Renal pelvis (tissue), 4 donors: ENCODE results near the gene PRDM5. TPM values are rescaled to one million over a fixed set of nuclear protein-coding genes. Genes with fewer than 3 reads are reported as not detected.

ENCODE experiments used
- DNase-seq: peaks from one replicate; pipeline ENCODE4 v3.0.0-alpha.2; 2013
- polyA plus RNA-seq, 3 donors: library from polyadenylated mRNA; unstranded; fragments of 120-200 nt; gene quantifications; one replicate each; pipeline ENCODE4 v1.2.1, GENCODE V29; 2013; ENCODE audit not compliant: insufficient read length in 3 of 3

PRDM5 gene
- polyA plus RNA-seq, 3 donors: 13.7 to 18.1 (median 15.4) TPM

DNA sequence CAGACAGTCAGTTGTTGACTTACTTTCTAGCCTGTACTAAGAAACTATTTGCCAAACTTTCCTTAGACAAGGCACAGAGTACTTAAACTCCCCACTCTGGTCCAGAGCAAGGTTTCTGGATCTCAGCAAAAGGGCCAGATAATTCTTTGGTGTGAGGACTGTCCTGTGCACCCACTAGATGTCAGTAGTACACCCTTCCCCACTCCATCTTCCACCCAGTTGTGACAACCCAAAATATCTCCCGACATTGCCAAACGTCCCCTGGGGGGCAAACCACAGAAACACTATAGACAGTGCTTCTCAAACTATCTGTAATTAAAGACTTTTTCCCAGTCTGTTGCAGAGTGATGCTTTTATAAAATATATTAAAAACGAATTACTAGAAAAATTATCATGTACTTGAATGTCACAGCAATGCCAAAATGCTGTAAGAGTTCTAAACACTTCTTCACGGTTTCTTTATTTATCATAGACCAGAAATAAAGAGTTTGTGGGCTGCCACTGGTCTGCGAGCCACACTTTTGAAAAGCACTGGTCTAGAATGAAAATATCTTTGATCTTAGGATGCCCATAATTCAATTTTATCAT is 203.5 kb downstream of the PRDM5 start:
- DNase-seq: no peak

GRCh38 chr4:120716346-120716745 is 206.2 kb downstream of the PRDM5 start:
- DNase-seq: no peak

- no peak for DNase-seq
Observed at GRCh38 chr4:120714417-120715010, 208.0 kb downstream of the PRDM5 start.

GRCh38 chr4:120709991-120710390 is 212.5 kb downstream of the PRDM5 start:
- DNase-seq: no peak

- no peak for DNase-seq
Observed at GRCh38 chr4:120704538-120704937, 218.0 kb downstream of the PRDM5 start.

- DNase-seq: no peak
Observed at GRCh38 chr4:120703908-120704307, 218.6 kb downstream of the PRDM5 start.

DNA sequence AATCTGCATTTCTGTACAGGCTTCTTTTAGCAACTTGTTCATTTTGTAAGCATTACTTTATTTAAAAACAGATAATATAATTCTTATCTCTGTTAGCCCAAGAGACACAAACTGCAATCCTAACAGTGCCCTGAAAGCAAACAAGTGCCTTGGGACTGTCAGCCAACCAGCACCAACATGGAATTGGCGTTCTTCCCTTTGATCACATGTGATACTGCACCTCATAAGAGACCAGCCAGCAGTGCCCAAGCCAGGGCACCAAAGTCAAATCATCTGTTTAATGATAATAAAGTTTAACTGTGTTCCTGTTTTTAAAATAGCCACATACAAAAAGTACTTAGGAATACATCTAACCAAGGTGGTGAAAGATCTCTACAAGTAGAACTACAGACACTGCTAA is 223.2 kb downstream of the PRDM5 start:
- no peak for DNase-seq

GRCh38 chr4:120694973-120695372 is 227.6 kb downstream of the PRDM5 start:
- no peak for DNase-seq

DNA sequence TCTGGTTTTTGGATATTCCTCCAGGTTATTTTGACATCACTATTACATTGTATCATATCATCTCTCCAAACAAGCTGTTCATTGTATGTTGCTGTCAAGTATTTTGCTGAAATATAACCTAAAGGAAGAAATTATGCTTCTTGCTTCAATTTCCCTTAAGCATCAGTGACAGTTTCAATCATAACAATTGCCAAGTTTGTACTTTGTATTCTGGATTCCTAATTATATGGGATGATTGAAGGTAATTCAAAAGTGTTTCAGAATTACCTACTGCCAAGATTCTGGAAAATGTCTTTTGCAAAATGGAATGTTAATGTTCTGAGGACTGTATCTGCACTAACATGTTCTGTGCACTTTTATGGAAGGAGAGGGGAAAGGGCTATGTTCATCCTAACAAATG is 228.7 kb downstream of the PRDM5 start:
- no peak for DNase-seq

DNA sequence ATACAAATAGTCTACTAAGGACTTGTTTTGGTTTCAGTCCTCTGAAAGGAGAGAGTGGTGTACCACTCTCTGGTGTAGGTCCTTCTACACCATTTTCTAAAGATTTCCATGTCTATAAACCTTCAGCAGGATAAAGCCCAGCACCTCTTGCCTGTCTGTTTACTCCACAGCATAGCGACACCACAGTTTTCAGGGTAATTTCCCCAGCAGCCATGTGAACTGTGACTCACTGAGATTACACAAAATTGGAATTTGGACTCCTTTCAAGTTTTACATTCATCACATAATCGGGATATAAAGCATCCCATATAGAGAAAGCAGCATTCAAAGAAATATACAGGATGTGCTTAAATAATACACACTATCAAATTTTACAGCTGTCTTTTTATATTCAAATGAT is 229.6 kb downstream of the PRDM5 start:
- DNase-seq: no peak

DNA sequence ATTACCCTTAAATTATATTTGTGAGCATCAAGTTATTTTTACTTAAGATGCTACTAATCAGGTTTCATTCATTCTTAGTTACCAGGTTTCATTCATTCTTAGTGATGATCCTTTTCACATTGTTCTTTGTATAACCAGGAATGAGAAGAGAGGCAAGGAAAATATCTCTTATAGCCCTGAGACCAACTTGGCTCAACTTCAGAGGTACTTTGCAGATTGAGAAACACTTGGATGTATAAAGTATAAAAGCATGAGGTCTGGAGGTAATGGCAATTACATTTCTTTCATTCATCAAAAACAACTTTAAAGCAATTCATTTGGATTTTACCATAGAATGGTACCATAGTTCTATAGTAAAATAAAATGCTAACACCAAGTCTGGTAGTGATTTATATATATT is 231.0 kb downstream of the PRDM5 start:
- DNase-seq: no peak

GRCh38 chr4:120691106-120691505 is 231.4 kb downstream of the PRDM5 start:
- no peak for DNase-seq

DNA sequence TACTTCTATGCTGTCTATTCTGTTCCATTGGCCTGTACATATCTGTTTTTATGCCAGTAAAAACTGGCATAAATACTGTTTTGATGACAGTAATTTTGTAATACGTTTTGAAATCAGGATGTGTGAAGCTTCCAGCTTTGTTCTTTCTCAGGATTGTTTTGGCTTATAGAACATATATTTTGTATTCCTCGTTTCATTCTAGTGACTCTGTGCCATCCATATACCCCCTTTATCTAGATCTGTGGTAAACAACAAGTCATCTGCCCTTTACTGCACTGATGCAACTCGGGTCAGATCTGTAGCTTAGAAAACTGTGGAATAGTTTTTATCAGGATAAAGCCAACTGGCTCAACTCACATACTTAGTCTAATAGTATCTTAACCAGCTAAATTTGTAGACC is 233.7 kb downstream of the PRDM5 start:
- DNase-seq: no peak

DNA sequence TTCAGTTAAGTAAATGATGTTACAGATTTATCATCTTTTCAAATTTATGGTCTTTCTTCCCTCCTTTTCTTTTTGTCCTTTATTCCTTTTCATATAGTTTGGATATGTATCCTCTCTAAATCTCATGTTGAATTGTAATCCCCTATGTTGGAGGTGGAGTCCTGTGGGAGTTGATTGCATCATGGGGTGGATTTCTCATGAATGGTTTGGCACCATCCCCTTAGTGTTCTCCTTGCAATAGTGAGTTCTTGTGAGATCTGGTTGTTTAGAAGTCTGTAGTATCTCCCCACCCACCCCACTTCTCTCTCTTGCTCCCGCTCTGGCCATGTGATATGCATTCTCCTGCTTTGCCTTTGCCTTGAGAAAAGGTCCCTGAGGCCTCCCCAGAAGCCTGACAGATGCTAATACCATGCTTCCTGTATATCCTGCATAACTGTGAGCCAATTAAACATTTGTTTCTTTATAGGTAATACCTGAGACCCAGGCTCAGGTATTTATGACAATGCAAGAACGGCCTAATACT is 236.7 kb downstream of the PRDM5 start:
- DNase-seq: no peak

DNA sequence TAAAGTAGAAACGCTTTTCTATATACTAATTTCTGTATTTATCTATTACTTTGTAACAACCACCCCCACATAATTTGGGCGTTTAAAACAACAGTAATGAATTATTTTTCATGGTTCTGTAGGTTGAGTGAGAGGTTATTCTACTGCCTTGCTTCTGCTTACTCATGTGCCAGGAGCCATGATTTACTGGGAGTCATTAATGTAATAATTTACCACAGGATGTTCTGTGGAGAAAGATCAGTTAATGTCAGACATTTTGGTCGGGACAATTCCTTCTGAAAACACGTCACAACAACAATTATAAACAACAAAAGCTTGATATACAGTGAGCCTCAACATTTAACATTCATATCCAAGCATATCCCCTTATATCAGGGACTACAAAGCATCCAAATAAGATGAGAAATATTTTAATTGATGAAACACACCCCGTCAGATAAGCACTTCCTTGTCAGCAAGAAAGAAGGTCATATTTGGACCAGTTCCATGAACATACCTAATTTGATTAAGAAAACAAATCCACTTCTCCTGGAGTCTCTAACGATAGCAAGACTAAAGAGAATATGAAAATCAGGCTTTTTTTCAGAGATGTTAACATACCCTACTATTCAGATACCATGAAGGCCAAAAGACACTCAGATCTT is 238.5 kb downstream of the PRDM5 start:
- DNase-seq: peak; percentile 28

- DNase-seq: no peak
Observed at GRCh38 chr4:120682981-120683380, 239.5 kb downstream of the PRDM5 start.

DNA sequence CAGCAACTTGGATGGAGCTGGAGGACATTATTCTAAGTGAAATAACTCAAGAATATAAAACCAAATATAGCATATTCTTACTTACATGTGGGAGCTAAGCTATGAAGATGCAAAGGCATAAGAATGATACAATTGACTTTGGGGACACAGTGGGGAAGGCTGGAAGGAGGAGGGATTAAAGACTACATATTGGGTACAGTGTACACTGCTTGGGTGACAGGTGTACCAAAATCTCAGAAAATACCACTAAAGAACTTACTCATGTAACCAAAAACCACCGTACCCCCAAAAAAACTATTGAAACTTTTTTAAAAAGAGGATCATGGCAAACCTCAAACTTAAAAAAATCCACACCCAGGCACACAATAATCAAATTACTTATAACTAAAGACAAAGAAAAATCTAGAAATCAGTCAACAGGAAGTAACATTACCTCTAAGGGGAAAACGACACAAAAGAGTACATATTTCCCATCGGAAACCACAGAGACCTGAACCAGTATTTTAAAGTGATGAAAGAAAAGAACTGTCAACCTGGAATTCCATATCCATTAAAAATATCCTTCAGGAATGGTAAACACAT is 241.8 kb downstream of the PRDM5 start:
- DNase-seq: no peak

GRCh38 chr4:120673696-120674095 is 248.8 kb downstream of the PRDM5 start:
- no peak for DNase-seq

- DNase-seq: no peak
Observed at GRCh38 chr4:120672558-120673147, 249.9 kb downstream of the PRDM5 start.

DNA sequence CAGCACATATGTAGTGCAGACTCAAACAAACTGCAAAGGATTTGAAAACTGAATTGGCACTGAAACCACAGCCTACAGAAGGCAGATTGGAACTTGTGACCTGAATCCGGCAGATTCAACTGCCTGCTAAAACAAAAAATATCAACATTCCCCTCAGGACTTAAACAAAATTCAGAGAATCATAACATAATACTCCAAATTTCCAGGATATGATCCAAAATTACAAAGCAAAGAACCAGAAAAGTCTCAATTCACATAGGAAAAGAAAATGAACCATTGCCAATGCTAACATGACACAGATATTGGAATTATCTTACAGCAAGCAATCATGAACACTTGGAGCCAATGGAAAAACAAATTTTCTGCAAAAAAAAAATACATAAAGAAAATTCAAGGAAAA is 250.4 kb downstream of the PRDM5 start:
- DNase-seq: no peak

DNA sequence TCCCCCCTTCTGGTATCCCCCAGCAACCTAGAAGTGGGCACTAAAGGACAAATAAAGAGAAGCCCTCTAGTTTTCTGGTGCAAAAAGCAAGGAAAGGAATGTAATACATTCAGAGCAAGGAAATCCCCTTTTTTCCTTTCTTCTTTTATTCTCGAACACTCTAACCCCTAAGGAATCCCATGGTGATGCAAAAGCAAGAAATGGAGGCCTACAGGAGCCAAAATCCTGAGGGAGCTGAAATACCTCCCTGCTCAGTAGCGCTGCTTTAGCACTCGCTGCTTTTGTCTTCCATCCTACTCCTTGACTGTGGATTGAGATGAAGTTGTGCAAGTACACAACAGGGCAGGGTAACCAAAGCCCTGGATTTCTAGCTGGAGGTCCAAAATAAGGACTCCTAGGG is 251.0 kb downstream of the PRDM5 start:
- no peak for DNase-seq

DNA sequence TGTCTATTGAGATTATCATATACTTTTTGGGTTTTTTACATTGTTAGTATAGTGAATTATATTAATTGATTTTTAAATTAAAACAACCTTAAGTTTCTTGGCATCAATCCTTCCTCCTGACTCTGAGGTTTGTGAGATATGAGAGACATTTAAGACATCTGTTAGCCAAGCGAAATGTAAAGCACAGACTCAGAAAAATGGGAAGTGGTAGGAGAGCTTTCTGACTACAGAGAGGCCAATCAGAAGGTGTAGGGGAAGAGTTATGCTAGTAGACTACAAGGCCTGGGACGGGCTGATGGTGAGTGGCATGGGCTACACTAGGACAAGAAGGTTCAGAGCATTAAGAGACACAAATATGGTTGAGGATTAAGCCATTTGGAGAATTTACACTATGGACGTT is 255.4 kb downstream of the PRDM5 start:
- no peak for DNase-seq

DNA sequence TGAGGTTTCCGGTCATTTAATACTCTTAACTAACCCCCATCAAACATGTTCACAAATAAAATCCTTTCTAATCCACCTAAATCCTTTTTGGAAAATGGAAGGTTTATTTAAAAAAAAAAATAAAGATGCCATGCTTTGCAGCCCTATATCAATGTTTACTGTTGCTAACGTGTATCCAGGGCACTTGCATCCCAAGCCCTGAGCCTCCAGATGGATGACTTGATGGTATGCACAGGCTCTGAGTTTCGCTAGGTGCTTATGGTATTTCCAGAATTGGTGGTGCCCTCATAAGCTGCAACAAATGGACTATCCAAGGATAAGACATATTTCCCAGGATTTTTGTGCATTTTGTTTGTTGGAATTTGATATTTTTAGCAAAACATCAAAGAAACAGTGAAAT is 257.7 kb downstream of the PRDM5 start:
- DNase-seq: no peak
